ENCODE data around the gene WDR72. TPM values are rescaled to one million over a fixed set of nuclear protein-coding genes. Genes with fewer than 3 reads are reported as not detected.

WDR72 gene
- total and polyA plus RNA-seq, 4 donors, result 0.10 to 0.97 (median 0.45) TPM

GRCh38 chr15:53625962-53626845 lies 133.3 kb downstream of the WDR72 start:
- WGBS, 2 donors, result 91 to 93% methylated on average over 22 of the region's 22 CpGs
- Histone ChIP-seq H3K9ac (ENCODE audit: insufficient read depth in 1 of 2, low read length in 2 of 2) (no peak overlapping the region), H3K4me3 (no peak overlapping the region), H3K27ac (ENCODE audit: low read depth in 1 of 2, low read length in 1 of 2) (no peak overlapping the region), H3K4me1 (ENCODE audit: control insufficient read depth in 5 of 5, insufficient read depth in 5 of 5, low read length in 5 of 5) (no peaks in the 10 kb centered on the region), H3K36me3 (ENCODE audit: control insufficient read depth in 4 of 4, insufficient read depth in 4 of 4, low read length in 4 of 4) (no peaks in the 10 kb centered on the region), H3K9me3 (ENCODE audit: control insufficient read depth in 4 of 4, insufficient read depth in 3 of 4, low read length in 3 of 4) (no peaks in the 10 kb centered on the region), H3K27me3 (ENCODE audit: control insufficient read depth in 3 of 3, insufficient read depth in 3 of 3, low read length in 2 of 3) (no peaks in the 10 kb centered on the region)
- DNase-seq (no peak), ATAC-seq (ENCODE audit: insufficient read depth, low FRiP score) (no peak)
- TF ChIP-seq CTCF (IDR thresholded peaks at IDR 0.05; ENCODE audit: control extremely low read depth, extremely low read depth), result no peak

DNA sequence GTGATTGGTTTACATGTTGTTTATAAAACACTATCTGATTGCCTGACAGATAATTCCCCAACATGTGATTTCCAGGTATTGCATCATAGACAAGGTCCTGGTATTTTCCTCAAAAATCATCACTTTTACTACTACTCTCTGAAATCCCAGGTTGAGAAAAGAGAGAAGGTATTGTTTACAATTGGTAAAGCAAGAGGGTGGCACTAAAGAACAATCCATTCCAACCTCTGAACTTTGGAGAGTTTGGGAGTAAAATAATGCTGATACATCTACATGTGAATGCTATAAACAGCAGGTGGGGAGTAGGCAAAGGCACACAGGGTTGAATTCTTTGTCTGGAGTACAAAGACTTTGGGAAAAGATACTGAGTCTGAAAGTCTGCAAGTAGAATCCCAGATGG lies 134.2 kb downstream of the WDR72 start:
- Histone ChIP-seq H3K9me3 (ENCODE audit: control insufficient read depth in 4 of 4, insufficient read depth in 3 of 4, low read length in 3 of 4) (no peaks in the 10 kb centered on the region), H3K9ac (ENCODE audit: insufficient read depth in 1 of 2, low read length in 2 of 2) (no peak overlapping the region), H3K4me1 (ENCODE audit: control insufficient read depth in 5 of 5, insufficient read depth in 5 of 5, low read length in 5 of 5) (no peaks in the 10 kb centered on the region), H3K36me3 (ENCODE audit: control insufficient read depth in 4 of 4, insufficient read depth in 4 of 4, low read length in 4 of 4) (no peaks in the 10 kb centered on the region), H3K4me3 (no peak overlapping the region), H3K27ac (ENCODE audit: low read depth in 1 of 2, low read length in 1 of 2) (no peak overlapping the region), H3K27me3 (ENCODE audit: control insufficient read depth in 3 of 3, insufficient read depth in 3 of 3, low read length in 2 of 3) (no peaks in the 10 kb centered on the region)
- TF ChIP-seq CTCF (IDR thresholded peaks at IDR 0.05; ENCODE audit: control extremely low read depth, extremely low read depth), result no peak
- no peak for ATAC-seq (ENCODE audit: insufficient read depth, low FRiP score)
- no peak for DNase-seq

DNA sequence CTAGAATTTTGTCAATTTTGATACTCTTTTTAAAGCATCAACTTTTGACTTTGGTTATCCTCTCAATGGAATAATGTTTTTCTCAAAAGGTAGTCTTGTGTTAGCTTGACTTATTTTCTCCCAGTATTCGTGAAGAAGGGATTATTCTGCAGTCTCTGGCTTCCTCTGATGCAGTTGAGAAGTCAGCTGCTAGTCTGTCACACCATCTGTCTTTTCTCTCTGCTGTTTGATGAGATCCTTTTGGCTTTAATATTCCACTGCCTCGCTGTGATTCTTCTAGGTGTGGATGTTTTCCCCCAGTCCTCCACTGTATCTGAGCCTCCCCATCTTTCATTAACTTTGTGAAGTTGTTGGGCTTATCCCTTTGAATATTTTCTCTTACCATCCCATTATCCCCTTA lies 141.0 kb downstream of the WDR72 start:
- Histone ChIP-seq H3K9me3 (ENCODE audit: control insufficient read depth in 4 of 4, insufficient read depth in 3 of 4, low read length in 3 of 4) (no peaks in the 10 kb centered on the region), H3K27ac (ENCODE audit: low read depth in 1 of 2, low read length in 1 of 2) (no peak overlapping the region), H3K4me1 (ENCODE audit: control insufficient read depth in 5 of 5, insufficient read depth in 5 of 5, low read length in 5 of 5) (no peaks in the 10 kb centered on the region), H3K9ac (ENCODE audit: insufficient read depth in 1 of 2, low read length in 2 of 2) (no peak overlapping the region), H3K36me3 (ENCODE audit: control insufficient read depth in 4 of 4, insufficient read depth in 4 of 4, low read length in 4 of 4) (no peaks in the 10 kb centered on the region), H3K4me3 (no peak overlapping the region), H3K27me3 (ENCODE audit: control insufficient read depth in 3 of 3, insufficient read depth in 3 of 3, low read length in 2 of 3) (no peaks in the 10 kb centered on the region)
- ATAC-seq (ENCODE audit: insufficient read depth, low FRiP score) (no peak), DNase-seq (no peak)
- WGBS, 2 donors, result 47 to 71% methylated on average over 2 of the region's 2 CpGs
- TF ChIP-seq CTCF (IDR thresholded peaks at IDR 0.05; ENCODE audit: control extremely low read depth, extremely low read depth), result no peak

Measured in lung (tissue), 12 donors.